A549 treated with CORT108297 at 1 μM for 4 hours (cell line): Measurements from ENCODE around the gene GCM1. TPM values are rescaled to one million over a fixed set of nuclear protein-coding genes. Genes with fewer than 3 reads are reported as not detected.

Experiments used
- total RNA-seq: library from RNA; stranded (reverse); fragments of 200-300 nt; extraction: Qiagen RNA extraction; gene quantifications from 5 replicates; pipeline ENCODE4 v1.2.3, GENCODE V29; 2022

The GCM1 gene
- 0.02 to 0.03 TPM in 2 of 5 replicates, not detected in the others for total RNA-seq

GRCh38 chr6:53148684-53149083 lies at the start of gene GCM1:
Gene GCM1 (minus strand): TSS chr6:53148841. CDS start chr6:53145632, 3,209 bp downstream.

Other genes starting within 250 kb of the GCM1 start
- not detected in 5 replicates for gene GSTA3, start 239.1 kb downstream of the GCM1 start, total RNA-seq
- gene GSTA4, start 153.6 kb downstream of the GCM1 start, total RNA-seq: 7.7 to 11.0 TPM (median 8.5 TPM) in 5 replicates
- 1.8 to 2.8 TPM (median 2.5 TPM) in 5 replicates for gene CILK1, start 87.0 kb downstream of the GCM1 start, total RNA-seq
- gene FBXO9, start 83.4 kb downstream of the GCM1 start, total RNA-seq: 33.4 to 39.4 TPM (median 38.8 TPM) in 5 replicates
- 62.3 to 75.3 TPM (median 67.4 TPM) in 5 replicates for gene ELOVL5, start 200.1 kb upstream of the GCM1 start, total RNA-seq